H1 (cell line): ENCODE results near the gene ZPBP2. TPM values are rescaled to one million over a fixed set of nuclear protein-coding genes. Genes with fewer than 3 reads are reported as not detected.

Source experiments
- HDAC2 ChIP-seq, 2 experiments: fragments of 300-600 bp in 1 of 2; sonication (generic) in 1 of 2; IDR thresholded peaks; 2 replicates each; pipeline ENCODE4 v1.6.1; 2011 to 2012; ENCODE audit warnings: low read depth in 2 of 2, low read length in 2 of 2, mild to moderate bottlenecking in 2 of 2, moderate library complexity in 2 of 2, borderline replicate concordance in 1 of 2, inconsistent platforms in 1 of 2
- RBBP5 ChIP-seq: IDR thresholded peaks from 2 replicates; pipeline ENCODE4 v1.7.1; 2012; ENCODE audit warnings: low read depth, mild to moderate bottlenecking, inconsistent platforms, low read length, moderate library complexity, borderline replicate concordance
- polyA plus RNA-seq, 7 experiments: library from polyadenylated mRNA; depleted of rRNA in 3 of 7; stranded (reverse) in 5 of 7; unstranded in 2 of 7; fragments of >200 nt in 5 of 7; fragments of 200-250 nt in 2 of 7; gene quantifications; 1 replicate in 5 of 7; 2 replicates in 1 of 7; 4 replicates in 1 of 7; pipeline versions ENCODE4 v1.2.1 to v1.2.3, GENCODE V29; 2011 to 2013; ENCODE audit warnings: missing spikeins in 2 of 7, mixed read lengths in 2 of 7
- total RNA-seq: library from RNA; stranded (reverse); fragmentation: NEBNext Ultra II Directional; extraction: Animal tissue kit (Norgen Biotek cat#: 25700); gene quantifications from 2 replicates; pipeline ENCODE4 v1.2.1, GENCODE V29; 2021
- TF ChIP-seq, protein P1 (sequence below): IDR thresholded peaks from 2 replicates; pipeline ENCODE4 v1.6.1; 2012; ENCODE audit warnings: inconsistent platforms

Gene ZPBP2
- total and polyA plus RNA-seq, 2 of the 8 experiments (the other 6 are each of a cell fraction or from before 2014, with no cell fraction given) = not detected

DNA sequence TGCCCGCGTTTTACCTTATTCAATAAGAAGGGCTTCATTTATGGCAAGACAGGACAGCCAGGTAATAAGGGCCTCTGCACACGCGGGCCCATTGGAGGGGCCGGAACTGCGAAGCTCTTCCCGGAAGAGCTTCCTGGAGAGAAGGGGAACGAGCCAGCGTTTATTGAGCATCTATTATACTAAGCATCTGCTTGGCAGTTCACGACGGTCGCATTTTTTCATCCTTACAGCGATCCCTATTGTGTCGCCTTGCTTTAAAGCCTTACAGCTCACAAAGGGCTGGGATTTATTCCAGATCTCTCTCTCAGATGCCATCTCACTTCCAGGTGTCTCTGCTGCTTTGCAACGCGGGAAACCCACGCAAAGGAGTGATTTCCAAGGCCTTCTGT lies 546 bp downstream of the ZPBP2 start (continued):
- TF ChIP-seq, protein P1, sequence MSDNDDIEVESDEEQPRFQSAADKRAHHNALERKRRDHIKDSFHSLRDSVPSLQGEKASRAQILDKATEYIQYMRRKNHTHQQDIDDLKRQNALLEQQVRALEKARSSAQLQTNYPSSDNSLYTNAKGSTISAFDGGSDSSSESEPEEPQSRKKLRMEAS = no peak
- TF ChIP-seq RBBP5 = no peak
- TF ChIP-seq HDAC2 (IDR thresholded peaks at IDR 0.05; ENCODE audit: borderline replicate concordance in 1 of 2, low read depth in 2 of 2, low read length in 2 of 2) = no peak
